ENCODE data around the gene CYS1. TPM values are rescaled to one million over a fixed set of nuclear protein-coding genes. Genes with fewer than 3 reads are reported as not detected.

CYS1 gene
- total RNA-seq, 2 experiments from 2014 or later, result 0.68 TPM; not detected in 1

DNA sequence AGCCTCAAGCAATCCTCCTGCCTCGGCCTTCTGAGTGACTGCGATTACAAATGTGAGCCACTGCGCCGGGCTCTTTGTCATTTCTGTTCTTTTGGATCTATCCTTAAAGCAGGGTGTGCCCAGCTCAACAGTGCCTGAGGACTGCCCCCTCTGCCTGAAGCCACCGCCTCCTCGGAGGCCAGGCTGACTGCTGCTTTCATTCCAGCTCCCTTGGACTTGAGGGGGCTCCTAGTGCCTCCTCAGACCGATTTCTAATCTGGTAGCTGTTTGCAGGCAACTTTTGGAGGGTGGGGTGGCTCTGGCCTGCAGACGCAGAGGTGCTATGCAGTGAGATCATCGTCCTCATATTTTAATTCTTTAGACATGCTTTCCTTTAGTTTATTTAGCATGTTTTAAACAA is 72.8 kb downstream of the CYS1 start:
- Histone ChIP-seq H3K9me3 (ENCODE audit: low read length) (no peaks in the 10 kb centered on the region), H3K36me3 (ENCODE audit: insufficient read depth, low read length) (no peaks in the 10 kb centered on the region), H3K9me2 (ENCODE audit: insufficient read depth, low read length) (no peaks in the 10 kb centered on the region), H3K4me1 (ENCODE audit: insufficient read depth, low read length, poor library complexity, severe bottlenecking) (no peaks in the 10 kb centered on the region), H2AFZ (ENCODE audit: low read length) (no peak overlapping the region), H3K79me2 (ENCODE audit: insufficient read depth, low read depth, low read length) (no peaks in the 10 kb centered on the region), H3K4me2 (ENCODE audit: low read length) (no peak overlapping the region), H3K27ac (ENCODE audit: low read depth, low read length, poor library complexity, severe bottlenecking) (no peak overlapping the region), H4K20me1 (ENCODE audit: insufficient read depth, low read length) (no peaks in the 10 kb centered on the region), H3K4me3 (ENCODE audit: low read depth, low read length, poor library complexity, severe bottlenecking) (no peak overlapping the region)
- intact Hi-C loops (cut with micrococcal nuclease; ENCODE audit: unreplicated experiment), result no loop called here
- TF ChIP-seq, protein P1, sequence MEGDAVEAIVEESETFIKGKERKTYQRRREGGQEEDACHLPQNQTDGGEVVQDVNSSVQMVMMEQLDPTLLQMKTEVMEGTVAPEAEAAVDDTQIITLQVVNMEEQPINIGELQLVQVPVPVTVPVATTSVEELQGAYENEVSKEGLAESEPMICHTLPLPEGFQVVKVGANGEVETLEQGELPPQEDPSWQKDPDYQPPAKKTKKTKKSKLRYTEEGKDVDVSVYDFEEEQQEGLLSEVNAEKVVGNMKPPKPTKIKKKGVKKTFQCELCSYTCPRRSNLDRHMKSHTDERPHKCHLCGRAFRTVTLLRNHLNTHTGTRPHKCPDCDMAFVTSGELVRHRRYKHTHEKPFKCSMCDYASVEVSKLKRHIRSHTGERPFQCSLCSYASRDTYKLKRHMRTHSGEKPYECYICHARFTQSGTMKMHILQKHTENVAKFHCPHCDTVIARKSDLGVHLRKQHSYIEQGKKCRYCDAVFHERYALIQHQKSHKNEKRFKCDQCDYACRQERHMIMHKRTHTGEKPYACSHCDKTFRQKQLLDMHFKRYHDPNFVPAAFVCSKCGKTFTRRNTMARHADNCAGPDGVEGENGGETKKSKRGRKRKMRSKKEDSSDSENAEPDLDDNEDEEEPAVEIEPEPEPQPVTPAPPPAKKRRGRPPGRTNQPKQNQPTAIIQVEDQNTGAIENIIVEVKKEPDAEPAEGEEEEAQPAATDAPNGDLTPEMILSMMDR (conservative IDR thresholded peaks at IDR 0.05; ENCODE audit: low read length), result no peak
- TF ChIP-seq EZH2phosphoT487 (IDR thresholded peaks at IDR 0.05; ENCODE audit: borderline replicate concordance, low read depth, low read length), result no peak
- POLR2A ChIA-PET, result no interaction called here
- CTCF ChIA-PET (ENCODE audit: unreplicated experiment), result no interaction called here
- no peak for DNase-seq (ENCODE audit: low spot score)
- BruUV-seq (replicated peaks), result no TSS peak

Small RNA genes within 50 kb of the gene (small RNA-seq; reads per million reads assigned to genes)
- gene RF00568, result not detected

Other genes starting within 250 kb of the CYS1 start
- 25.1 and 31.1 TPM in 2 replicates for gene TAF1B, start 236.9 kb downstream of the CYS1 start, total RNA-seq (2014; rRNA removed; shearing (Covaris generic))
- 35.3 and 39.6 TPM in 2 replicates for gene TAF1B, start 236.9 kb downstream of the CYS1 start, total RNA-seq (2022)
- gene GRHL1, start 128.7 kb downstream of the CYS1 start, total RNA-seq (2014; rRNA removed; shearing (Covaris generic)), result 0.19 and 2.4 TPM in 2 replicates
- gene GRHL1, start 128.7 kb downstream of the CYS1 start, total RNA-seq (2022), result 1.2 and 2.5 TPM in 2 replicates
- gene KLF11, start 36.9 kb downstream of the CYS1 start, total RNA-seq (2014; rRNA removed; shearing (Covaris generic)), result 6.3 and 6.5 TPM in 2 replicates
- gene KLF11, start 36.9 kb downstream of the CYS1 start, total RNA-seq (2022), result 14.9 and 15.8 TPM in 2 replicates
- 181 and 222 TPM in 2 replicates for gene RRM2, start 42.3 kb upstream of the CYS1 start, total RNA-seq (2014; rRNA removed; shearing (Covaris generic))
- 313 and 324 TPM in 2 replicates for gene RRM2, start 42.3 kb upstream of the CYS1 start, total RNA-seq (2022)
- gene HPCAL1, start 222.5 kb upstream of the CYS1 start, total RNA-seq (2014; rRNA removed; shearing (Covaris generic)), result 9.1 and 9.7 TPM in 2 replicates
- 7.2 and 9.2 TPM in 2 replicates for gene HPCAL1, start 222.5 kb upstream of the CYS1 start, total RNA-seq (2022)